HG03432 (cell line): ENCODE data around the gene CEL.

Experiments
- ATAC-seq: cut with Tn5 transposase; IDR thresholded peaks from one replicate; pipeline ENCODE4 v1.9.1; 2021; ENCODE audit warnings: mild to moderate bottlenecking, moderate library complexity; ENCODE audit not compliant: unreplicated experiment

Gene CEL

DNA sequence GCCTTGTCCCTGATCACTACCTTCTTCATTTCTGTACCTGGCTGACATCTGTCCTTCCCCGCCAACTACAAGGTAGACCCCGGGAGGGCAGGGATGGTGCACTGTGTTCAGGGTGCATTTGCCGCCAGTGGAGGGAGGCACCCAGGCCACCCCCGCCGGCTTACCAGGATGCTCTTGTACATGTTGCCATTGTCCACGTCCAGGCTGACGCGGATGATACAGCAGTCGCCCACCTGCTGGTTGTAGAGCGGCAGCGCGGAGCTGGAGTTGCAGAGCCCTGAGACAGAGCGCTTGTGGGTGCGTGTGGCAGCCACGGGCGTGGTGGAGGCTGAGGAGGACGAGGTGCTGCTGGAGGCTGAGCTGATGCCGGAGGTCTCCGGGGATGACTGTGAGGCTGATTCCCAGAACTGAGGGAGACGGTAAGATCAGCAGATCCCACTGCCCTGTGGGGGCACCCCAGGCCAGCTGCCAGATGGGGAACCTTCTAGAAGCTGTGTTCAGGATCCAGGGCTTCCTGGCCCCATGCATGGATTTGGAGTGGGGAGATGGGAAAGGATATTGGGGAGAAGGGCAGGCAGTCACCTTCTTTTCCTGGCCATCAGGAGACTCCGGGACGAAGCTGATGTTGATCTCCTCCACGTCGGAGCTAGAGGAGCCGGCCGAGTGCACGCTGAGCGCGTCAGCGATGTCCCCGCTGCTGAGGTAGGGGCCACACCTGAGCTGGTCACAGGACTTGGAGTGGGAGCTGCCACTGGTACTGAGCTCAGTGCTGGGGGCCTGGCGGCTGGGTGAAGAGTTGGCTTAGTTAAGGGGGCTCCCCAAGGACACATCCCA lies 39.8 kb downstream of the CEL start:
- no peak for ATAC-seq

DNA sequence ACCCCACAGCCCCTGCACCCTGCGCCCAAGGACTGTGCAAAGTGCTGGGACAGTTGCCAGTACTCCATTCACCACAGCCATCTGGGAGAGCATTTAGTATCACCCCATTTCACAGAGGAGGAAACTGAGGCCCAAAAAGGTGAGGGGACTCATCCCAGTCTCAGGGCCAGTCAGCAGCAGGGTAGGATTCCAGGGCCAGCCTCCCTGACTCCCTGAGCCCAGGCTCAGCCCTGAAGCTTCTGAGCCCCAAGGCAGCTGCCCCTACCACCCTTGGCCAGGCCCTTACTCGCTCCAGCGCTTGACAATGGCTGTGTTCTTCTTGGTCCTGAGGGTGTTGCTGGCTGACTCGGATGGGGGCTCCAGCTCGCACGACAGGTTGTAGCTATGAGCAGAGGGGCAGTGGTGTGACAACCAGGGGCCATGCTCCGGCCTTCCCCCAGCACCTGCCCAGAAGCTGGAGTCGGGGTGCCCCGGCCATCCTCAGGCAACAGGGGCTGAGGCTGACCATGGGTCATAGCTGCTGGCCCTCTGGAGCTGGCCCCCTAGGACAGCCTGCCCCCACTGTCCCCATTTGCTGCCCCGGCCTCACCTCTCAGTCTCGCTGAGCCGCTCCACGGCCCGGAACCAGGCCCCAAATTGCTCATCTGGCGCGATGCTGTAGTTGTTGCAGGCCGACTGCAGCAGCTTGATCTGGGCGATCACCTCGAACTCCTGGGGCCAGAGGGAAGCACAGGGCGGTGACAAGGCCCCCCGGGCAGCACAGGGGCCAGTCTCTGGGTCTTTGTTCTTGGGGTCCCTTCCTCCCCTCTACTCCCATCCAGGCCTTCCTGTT lies 40.6 kb downstream of the CEL start:
- ATAC-seq = no peak

DNA sequence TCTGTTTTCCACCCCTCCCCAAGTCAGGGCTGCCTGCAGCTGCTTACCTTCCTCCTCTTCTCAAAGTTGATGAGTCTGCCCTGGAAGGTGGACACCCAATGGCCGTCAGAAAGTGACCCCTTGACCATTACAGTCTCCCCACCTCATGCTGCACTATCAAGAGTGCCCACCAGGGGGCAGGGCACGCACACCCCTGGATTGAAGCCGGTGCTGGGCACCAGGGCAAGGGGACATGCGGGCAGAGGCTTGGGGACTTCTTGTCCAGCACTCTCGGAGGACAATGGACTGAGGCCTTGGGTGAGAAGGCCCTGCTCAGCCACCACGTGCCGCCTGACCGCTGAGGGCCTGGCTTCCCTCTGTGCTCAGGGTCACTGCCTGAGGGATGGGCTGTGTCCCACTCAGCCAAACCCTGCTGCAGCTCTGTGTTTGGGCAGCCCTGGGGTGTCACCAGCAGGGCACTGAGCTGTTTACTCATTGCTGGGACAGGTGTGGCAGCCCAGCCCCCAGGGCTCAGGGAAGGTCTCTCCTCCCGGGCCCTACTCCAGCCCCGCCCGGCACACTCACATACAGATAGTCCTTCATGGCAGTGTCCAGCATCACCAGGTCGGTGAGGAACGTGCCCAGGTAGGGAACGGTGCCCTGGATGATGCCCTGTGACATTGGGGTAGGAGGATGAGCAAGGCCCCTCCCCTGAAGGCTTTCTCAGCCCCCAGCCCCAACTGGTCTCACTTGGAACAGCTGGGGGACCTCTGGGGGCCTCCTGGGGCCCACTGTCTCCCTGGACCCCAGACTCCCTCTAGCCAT lies 41.6 kb downstream of the CEL start:
- ATAC-seq = no peak

DNA sequence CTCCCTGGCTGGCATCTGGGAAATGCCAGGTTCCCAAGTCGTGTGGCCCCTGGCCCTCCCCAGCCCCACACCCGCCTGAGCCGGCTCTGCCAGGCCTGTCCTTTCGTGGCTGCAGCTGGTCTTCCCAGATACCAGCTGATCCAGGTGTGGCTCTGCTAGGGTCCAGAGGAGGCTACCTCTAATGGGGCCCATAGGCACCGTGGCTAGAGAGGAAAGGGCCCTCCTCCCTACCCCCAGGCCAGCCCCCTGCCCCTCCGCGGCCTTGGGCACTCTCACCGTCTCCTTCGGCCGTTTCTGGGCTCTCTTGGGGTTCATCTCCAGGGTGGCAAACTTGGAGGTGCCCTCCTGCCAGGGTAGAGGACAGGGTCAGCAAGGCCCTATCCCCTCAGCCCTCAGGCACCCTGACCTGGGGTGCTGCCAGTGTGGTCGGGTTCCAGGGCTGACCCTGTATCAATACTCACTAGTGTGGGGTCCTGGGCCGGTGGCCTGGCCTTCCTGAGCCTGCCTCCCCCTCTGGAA lies 42.3 kb downstream of the CEL start:
- no peak for ATAC-seq

GRCh38 chr9:133104718-133105460 lies 43.1 kb downstream of the CEL start:
- no peak for ATAC-seq

DNA sequence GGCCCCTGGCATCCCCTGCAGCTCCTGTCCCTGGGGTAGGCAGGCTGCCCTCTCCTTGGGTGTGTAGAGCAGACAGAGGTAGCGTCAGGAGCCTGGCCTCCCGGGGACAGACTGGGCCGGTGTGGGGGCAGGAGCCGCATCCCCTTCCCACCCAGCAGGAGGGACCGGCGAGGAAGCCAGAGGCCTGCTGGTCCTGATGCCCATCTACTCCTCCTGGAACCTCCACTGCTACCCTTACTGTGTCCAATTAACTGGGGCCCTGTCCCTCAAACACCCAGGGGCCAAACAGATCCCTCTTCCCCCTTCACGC lies 43.6 kb downstream of the CEL start:
- no peak for ATAC-seq

- ATAC-seq = no peak
Observed at GRCh38 chr9:133106511-133107244, 44.9 kb downstream of the CEL start.

DNA sequence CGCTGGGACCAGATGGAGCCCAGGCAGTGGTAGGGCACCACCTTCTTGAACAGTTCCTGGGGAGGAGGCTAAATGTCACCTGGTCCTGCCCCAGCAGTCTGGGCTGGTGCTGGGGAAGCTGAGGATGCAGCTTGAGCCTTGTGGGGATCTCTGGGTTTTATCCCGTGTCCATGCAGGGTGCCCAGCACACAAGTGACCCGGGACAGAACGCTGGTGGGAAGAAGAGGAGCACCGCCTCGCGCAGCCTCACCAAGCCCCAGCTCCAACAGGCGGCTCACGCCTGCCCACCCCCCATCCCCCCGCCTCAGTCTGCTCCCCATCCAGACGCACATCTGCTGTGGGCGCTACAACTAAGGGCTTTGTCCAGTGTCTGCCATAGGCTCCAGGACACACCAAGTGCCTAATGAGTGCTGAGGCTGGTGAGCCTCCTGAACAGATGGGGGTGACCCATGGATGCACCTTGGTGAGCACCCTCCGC lies 45.5 kb downstream of the CEL start:
- ATAC-seq = no peak

GRCh38 chr9:133107961-133108793 lies 46.4 kb downstream of the CEL start:
- ATAC-seq = no peak

GRCh38 chr9:133108794-133109641 lies 47.2 kb downstream of the CEL start:
- no peak for ATAC-seq

- ATAC-seq = no peak
Observed at GRCh38 chr9:133109931-133110650, 48.3 kb downstream of the CEL start.

GRCh38 chr9:133111808-133112662 lies 50.3 kb downstream of the CEL start:
- no peak for ATAC-seq

DNA sequence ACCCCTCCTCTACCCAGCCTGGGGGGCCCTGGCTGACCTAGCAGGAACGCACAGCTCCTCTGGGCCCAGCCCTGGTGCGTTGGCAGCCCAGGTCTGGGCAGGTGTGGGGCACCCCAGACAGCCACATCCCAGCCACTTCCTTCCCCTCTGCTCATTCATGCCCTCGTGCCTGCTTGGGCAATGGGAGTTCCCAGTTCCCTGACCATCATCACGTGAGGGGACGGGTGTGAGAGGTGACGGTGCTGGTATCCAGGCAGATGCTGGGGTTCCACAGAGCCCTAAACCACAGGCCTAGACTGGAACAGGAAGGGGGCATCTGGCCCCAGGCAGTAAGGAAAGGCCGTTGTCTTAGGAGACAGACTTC lies 50.9 kb downstream of the CEL start:
- ATAC-seq = no peak

- ATAC-seq = no peak
Observed at GRCh38 chr9:133113163-133113948, 51.6 kb downstream of the CEL start.
